ENCODE results near the gene ELANE. TPM values are rescaled to one million over a fixed set of nuclear protein-coding genes. Genes with fewer than 3 reads are reported as not detected.

Gene ELANE
- 0.43 and 1.0 TPM in 2 replicates for total RNA-seq

GRCh38 chr19:852136-853013, at the start of gene ELANE:
ELANE (plus strand) TSS chr19:852303; CDS start chr19:852329, 26 bp downstream.

GRCh38 chr19:821825-822503, 30.1 kb upstream of the ELANE start, which contains the start of gene PLPPR3:
PLPPR3 (minus strand) TSS chr19:821955; CDS start chr19:821559, 396 bp downstream.

GRCh38 chr19:827710-828321, 24.3 kb upstream of the ELANE start, which contains the start of gene AZU1:
AZU1 (plus strand) TSS chr19:827837; CDS start chr19:827847, 10 bp downstream.

DNA sequence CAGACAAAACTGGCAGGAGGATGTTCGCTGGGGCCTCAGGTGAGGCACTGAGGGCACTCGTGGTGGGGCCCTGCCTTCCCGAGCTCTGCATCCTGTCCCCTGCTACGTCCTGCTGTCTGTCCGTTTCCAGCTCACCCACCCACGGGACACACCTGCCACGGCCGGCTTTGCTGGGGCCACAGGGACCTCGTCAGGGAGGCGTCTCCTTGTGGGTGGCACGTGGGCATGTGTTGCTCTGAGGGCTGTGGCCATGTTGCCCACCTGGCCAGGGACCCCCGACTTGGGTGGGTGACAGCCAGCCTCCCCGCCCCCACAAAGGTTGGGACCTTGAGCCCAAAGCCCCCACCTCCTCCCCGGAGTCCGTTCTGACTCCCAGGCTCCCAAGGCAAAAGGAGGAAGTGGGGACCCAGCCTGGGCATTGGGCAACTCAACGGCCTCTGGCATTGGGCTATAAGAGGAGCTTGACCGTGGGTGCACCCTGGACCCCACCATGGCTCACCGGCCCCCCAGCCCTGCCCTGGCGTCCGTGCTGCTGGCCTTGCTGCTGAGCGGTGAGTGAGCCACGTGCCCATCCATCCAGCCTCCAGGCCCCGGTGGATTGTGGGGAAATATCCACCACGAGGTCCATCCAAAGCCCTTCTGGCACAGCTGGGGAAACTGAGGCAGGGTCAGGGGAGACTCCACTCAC, 11.4 kb upstream of the ELANE start, which contains the start of gene PRTN3:
PRTN3 (plus strand) TSS at position 481 of the 688 bp plus-strand sequence; CDS start at position 491, 10 bp downstream.

GRCh38 chr19:858868-859843, 7.1 kb downstream of the ELANE start, which contains the start of gene CFD:
CFD (plus strand) TSS chr19:859664; CDS start chr19:859690, 26 bp downstream.

DNA sequence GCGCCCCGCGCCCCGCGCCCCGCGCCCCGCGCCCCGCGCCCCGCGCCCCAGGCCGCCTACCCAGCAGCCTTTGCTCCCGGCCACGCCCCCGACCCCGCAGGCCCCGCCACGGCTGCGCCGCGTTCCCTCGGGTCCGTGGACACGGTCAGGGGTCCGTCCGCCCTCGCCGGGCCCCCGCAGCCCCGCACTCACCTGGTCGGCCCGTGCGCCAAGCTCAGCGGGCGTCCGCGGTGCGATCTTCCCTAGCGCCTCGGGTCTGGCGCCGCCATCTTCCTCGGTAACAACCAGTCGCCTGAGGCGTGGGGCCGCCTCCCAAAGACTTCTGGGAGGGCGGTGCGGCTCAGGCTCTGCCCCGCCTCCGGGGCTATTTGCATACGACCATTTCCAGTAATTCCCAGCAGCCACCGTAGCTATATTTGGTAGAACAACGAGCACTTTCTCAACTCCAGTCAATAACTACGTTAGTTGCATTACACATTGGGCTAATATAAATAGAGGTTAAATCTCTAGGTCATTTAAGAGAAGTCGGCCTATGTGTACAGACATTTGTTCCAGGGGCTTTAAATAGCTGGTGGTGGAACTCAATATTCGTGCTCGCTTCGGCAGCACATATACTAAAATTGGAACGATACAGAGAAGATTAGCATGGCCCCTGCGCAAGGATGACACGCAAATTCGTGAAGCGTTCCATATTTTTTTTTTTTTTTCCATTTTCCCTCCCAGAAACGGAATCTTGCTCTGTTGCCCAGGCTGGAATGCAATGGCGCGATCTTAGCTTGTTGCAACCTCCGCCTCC, 41.0 kb downstream of the ELANE start, which contains the start of the genes MED16 and RNU6-9:
MED16 (minus strand) TSS at position 294 of the 796 bp plus-strand sequence. CDS start 2,056 bp downstream, outside the sequence.
RNU6-9 (plus strand) TSS at position 591 of the 796 bp plus-strand sequence.

Small RNA genes within 50 kb of the gene (small RNA-seq; reads per million reads assigned to genes)
- not detected for gene MIR3187
- 3.2 reads per million, percentile 84 among the genes with 10 or more reads in this experiment for gene RNU6-9

Other genes starting within 250 kb of the ELANE start
- gene POLRMT, start 218.8 kb upstream of the ELANE start, total RNA-seq, result 15.9 and 18.4 TPM in 2 replicates
- not detected in 2 replicates for gene FGF22, start 212.4 kb upstream of the ELANE start, total RNA-seq
- 17.9 and 21.6 TPM in 2 replicates for gene RNF126, start 189.1 kb upstream of the ELANE start, total RNA-seq
- gene FSTL3, start 175.9 kb upstream of the ELANE start, total RNA-seq, result 15.9 and 33.2 TPM in 2 replicates
- not detected in 2 replicates for gene PRSS57, start 156.9 kb upstream of the ELANE start, total RNA-seq
- gene PALM, start 143.4 kb upstream of the ELANE start, total RNA-seq, result 7.5 and 9.3 TPM in 2 replicates
- 0.22 and 0.26 TPM in 2 replicates for gene MISP, start 101.2 kb upstream of the ELANE start, total RNA-seq
- 92.3 and 113 TPM in 2 replicates for gene PTBP1, start 54.9 kb upstream of the ELANE start, total RNA-seq
- 0.39 and 0.76 TPM in 2 replicates for gene PLPPR3, start 30.3 kb upstream of the ELANE start, total RNA-seq
- gene AZU1, start 24.5 kb upstream of the ELANE start, total RNA-seq, result not detected in 2 replicates
- not detected in 2 replicates for gene PRTN3, start 11.3 kb upstream of the ELANE start, total RNA-seq
- gene CFD, start 7.4 kb downstream of the ELANE start, total RNA-seq, result 1.9 and 2.1 TPM in 2 replicates
- 16.5 and 20.4 TPM in 2 replicates for gene MED16, start 40.9 kb downstream of the ELANE start, total RNA-seq
- gene RNU6-9, start 41.2 kb downstream of the ELANE start, total RNA-seq, result not detected in 2 replicates
- gene R3HDM4, start 60.9 kb downstream of the ELANE start, total RNA-seq, result 28.9 and 34.1 TPM in 2 replicates
- gene KISS1R, start 65.0 kb downstream of the ELANE start, total RNA-seq, result 0.13 TPM in 1 of 2 replicates, not detected in the other
- 5.6 and 7.1 TPM in 2 replicates for gene ARID3A, start 73.7 kb downstream of the ELANE start, total RNA-seq
- gene WDR18, start 132.0 kb downstream of the ELANE start, total RNA-seq, result 27.6 and 41.2 TPM in 2 replicates
- gene GRIN3B, start 148.1 kb downstream of the ELANE start, total RNA-seq, result 0.13 and 0.65 TPM in 2 replicates
- gene TMEM259, start 168.8 kb downstream of the ELANE start, total RNA-seq, result 47.1 and 52.4 TPM in 2 replicates
- not detected in 2 replicates for gene RNU6-2, start 169.2 kb downstream of the ELANE start, total RNA-seq
- 240 and 261 TPM in 2 replicates for gene CNN2, start 174.3 kb downstream of the ELANE start, total RNA-seq
- 4.7 and 5.6 TPM in 2 replicates for gene ABCA7, start 187.8 kb downstream of the ELANE start, total RNA-seq
- 0.32 and 0.39 TPM in 2 replicates for gene ARHGAP45, start 214.9 kb downstream of the ELANE start, total RNA-seq
- gene POLR2E, start 243.1 kb downstream of the ELANE start, total RNA-seq, result 77.0 and 86.9 TPM in 2 replicates